HuH-7 (cell line): ENCODE data around the gene EFCAB12.
"Not testable (repeated sequence)": the region's sequence is repeated elsewhere in the genome, so short reads cannot be mapped to it uniquely, and the experiment has no call there.

ENCODE experiments used
- DNase-seq: peaks from one replicate; pipeline ENCODE4 v3.0.0; 2011; ENCODE audit warnings: low spot score

The EFCAB12 gene

GRCh38 chr3:129392106-129392887, 36.1 kb downstream of the EFCAB12 start:
- DNase-seq, result not testable (repeated sequence)

GRCh38 chr3:129391583-129391982, 36.9 kb downstream of the EFCAB12 start:
- DNase-seq, result not testable (repeated sequence)

GRCh38 chr3:129389572-129389937, 38.9 kb downstream of the EFCAB12 start:
- no peak for DNase-seq

GRCh38 chr3:129388791-129389571, 39.5 kb downstream of the EFCAB12 start:
- not testable (repeated sequence) for DNase-seq

GRCh38 chr3:129387487-129387886, 40.9 kb downstream of the EFCAB12 start:
- DNase-seq, result no peak

GRCh38 chr3:129386984-129387383, 41.5 kb downstream of the EFCAB12 start:
- no peak for DNase-seq

- not testable (repeated sequence) for DNase-seq
These were observed 42.9 kb downstream of the EFCAB12 start for GRCh38 chr3:129385507-129385906.

- DNase-seq, result no peak
These were observed 43.7 kb downstream of the EFCAB12 start for GRCh38 chr3:129384594-129385323.

- DNase-seq, result not testable (repeated sequence)
These were observed 44.3 kb downstream of the EFCAB12 start for GRCh38 chr3:129384103-129384502.

- DNase-seq, result peak; percentile 88
These were observed 45.1 kb downstream of the EFCAB12 start for GRCh38 chr3:129383292-129383860.

GRCh38 chr3:129382366-129382765, 46.1 kb downstream of the EFCAB12 start:
- DNase-seq, result no peak

- no peak for DNase-seq
These were observed 48.7 kb downstream of the EFCAB12 start for GRCh38 chr3:129379582-129380358.

- DNase-seq, result no peak
These were observed 49.5 kb downstream of the EFCAB12 start for GRCh38 chr3:129378949-129379348.

- no peak for DNase-seq
These were observed 50.8 kb downstream of the EFCAB12 start for GRCh38 chr3:129377615-129378014.

- no peak for DNase-seq
These were observed 53.3 kb downstream of the EFCAB12 start for GRCh38 chr3:129375099-129375498.

- DNase-seq, result no peak
These were observed 57.2 kb downstream of the EFCAB12 start for GRCh38 chr3:129371041-129371826.

GRCh38 chr3:129370248-129370964, 58.0 kb downstream of the EFCAB12 start:
- no peak for DNase-seq

GRCh38 chr3:129369711-129370110, 58.7 kb downstream of the EFCAB12 start:
- DNase-seq, result no peak

- DNase-seq, result no peak
These were observed 60.6 kb downstream of the EFCAB12 start for GRCh38 chr3:129367821-129368220.

- no peak for DNase-seq
These were observed 62.1 kb downstream of the EFCAB12 start for GRCh38 chr3:129366312-129366831.
